Articular chondrocyte of knee joint (primary cell): Measurements from ENCODE around the gene BMAL2. TPM values are rescaled to one million over a fixed set of nuclear protein-coding genes. Genes with fewer than 3 reads are reported as not detected.

Experiments used
- total RNA-seq: library from RNA; depleted of rRNA; stranded (reverse); fragments of >200 nt; gene quantifications from 2 replicates; pipeline ENCODE4 v1.2.3, GENCODE V29; 2012

Gene BMAL2, protein sequence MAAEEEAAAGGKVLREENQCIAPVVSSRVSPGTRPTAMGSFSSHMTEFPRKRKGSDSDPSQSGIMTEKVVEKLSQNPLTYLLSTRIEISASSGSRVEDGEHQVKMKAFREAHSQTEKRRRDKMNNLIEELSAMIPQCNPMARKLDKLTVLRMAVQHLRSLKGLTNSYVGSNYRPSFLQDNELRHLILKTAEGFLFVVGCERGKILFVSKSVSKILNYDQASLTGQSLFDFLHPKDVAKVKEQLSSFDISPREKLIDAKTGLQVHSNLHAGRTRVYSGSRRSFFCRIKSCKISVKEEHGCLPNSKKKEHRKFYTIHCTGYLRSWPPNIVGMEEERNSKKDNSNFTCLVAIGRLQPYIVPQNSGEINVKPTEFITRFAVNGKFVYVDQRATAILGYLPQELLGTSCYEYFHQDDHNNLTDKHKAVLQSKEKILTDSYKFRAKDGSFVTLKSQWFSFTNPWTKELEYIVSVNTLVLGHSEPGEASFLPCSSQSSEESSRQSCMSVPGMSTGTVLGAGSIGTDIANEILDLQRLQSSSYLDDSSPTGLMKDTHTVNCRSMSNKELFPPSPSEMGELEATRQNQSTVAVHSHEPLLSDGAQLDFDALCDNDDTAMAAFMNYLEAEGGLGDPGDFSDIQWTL
- total RNA-seq: 82.3 and 91.3 TPM in 2 replicates

DNA sequence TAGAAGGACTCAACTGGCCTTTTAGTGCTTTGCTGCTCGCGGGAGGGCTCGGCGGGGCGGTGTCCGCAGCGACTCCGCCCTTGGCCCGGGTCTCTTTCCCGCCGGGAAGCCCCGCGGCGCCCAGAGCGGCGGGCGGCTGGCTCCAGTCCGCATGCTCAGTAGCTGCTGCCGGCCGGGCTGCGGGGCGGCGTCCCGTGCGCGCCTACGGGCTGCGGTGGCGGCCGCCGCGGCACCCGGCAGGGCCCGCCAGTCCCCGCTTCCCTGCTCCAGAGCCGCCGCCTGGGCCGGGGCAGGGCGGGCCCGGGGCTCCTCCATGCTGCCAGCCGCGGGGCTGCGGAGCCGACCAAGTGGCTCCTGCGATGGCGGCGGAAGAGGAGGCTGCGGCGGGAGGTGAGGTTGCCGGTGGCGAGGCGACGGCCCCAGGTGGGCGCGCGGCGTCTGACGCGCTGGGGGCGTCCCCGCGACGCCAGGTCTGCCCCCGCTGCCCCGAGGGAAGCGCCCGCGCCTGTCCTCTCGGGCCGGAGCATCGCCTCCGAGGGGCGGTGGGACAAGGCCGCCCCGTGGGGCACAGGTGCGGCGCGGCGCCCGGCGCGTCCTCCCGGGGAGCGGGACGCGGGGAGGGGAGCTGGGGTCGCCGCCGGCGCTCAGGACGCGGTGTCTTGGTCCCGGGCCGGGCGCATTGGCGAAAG, at the start of gene BMAL2:
BMAL2 (plus strand) TSS at position 123 of the 689 bp plus-strand sequence; CDS start at position 360, 237 bp downstream.

Other genes starting within 250 kb of the BMAL2 start
- gene STK38L, start 88.5 kb upstream of the BMAL2 start, total RNA-seq: 57.1 and 68.1 TPM in 2 replicates
- gene SMCO2, start 113.9 kb downstream of the BMAL2 start, total RNA-seq: 0.43 and 1.6 TPM in 2 replicates
- 407 and 419 TPM in 2 replicates for gene PPFIBP1, start 191.4 kb downstream of the BMAL2 start, total RNA-seq